A673 (cell line): ENCODE results near the gene ARHGAP6. TPM values are rescaled to one million over a fixed set of nuclear protein-coding genes. Genes with fewer than 3 reads are reported as not detected.

ENCODE experiments used
- BruUV-seq: library from RNA; stranded (reverse); fragments of 400-500 nt; replicated peaks from 2 replicates; lab custom pipeline; 2021; lab: Mats Ljungman, UMichigan
- CTCF ChIA-PET: fragments of 300-600 bp; sonication (Branson Sonifier 250); formaldehyde crosslinking; loops from one replicate; lab custom pipeline; 2022; ENCODE audit warnings: antibody characterized with exemption; lab: Charles Lee
- POLR2A ChIA-PET: fragments of 300-600 bp; sonication (Branson Sonifier 250); formaldehyde crosslinking; loops from one replicate; lab custom pipeline; 2022; ENCODE audit warnings: antibody characterized with exemption; ENCODE audit not compliant: low non-redundant PET; lab: Charles Lee
- DNase-seq: peaks from one replicate; pipeline ENCODE4 v3.0.0-alpha.2; 2015; ENCODE audit warnings: low spot score
- H3K27ac ChIP-seq: fragments of 200-600 bp; sonication (generic); 2 replicates; pipeline ENCODE4 v1.5.1; 2016; ENCODE audit warnings: mixed run types, low read depth, mild to moderate bottlenecking, mixed read lengths, antibody characterized with exemption, low read length; ENCODE audit not compliant: poor library complexity, severe bottlenecking
- H3K27me3 ChIP-seq: fragments of 200-600 bp; sonication (generic); replicated peaks from 2 replicates; pipeline ENCODE4 v1.6.1; 2017; ENCODE audit warnings: mixed run types, low read depth, mild to moderate bottlenecking, mixed read lengths, antibody characterized with exemption, low read length; ENCODE audit not compliant: insufficient read depth, poor library complexity
- H3K36me3 ChIP-seq: fragments of 200-600 bp; sonication (generic); 2 replicates; pipeline ENCODE4 v1.6.1; 2016; ENCODE audit warnings: mixed run types, mild to moderate bottlenecking, mixed read lengths, antibody characterized with exemption, low read length; ENCODE audit not compliant: insufficient read depth, poor library complexity, severe bottlenecking
- H3K4me1 ChIP-seq: fragments of 200-600 bp; sonication (generic); 2 replicates; pipeline ENCODE4 v1.6.1; 2017; ENCODE audit warnings: mixed run types, mild to moderate bottlenecking, mixed read lengths, antibody characterized with exemption, low read length; ENCODE audit not compliant: insufficient read depth, poor library complexity, severe bottlenecking
- H3K4me3 ChIP-seq: fragments of 200-600 bp; sonication (generic); 2 replicates; pipeline ENCODE4 v1.5.1; 2016; ENCODE audit warnings: low read depth, mixed run types, mild to moderate bottlenecking, mixed read lengths, low read length; ENCODE audit not compliant: poor library complexity, severe bottlenecking
- H3K9me3 ChIP-seq: fragments of 200-600 bp; sonication (generic); 2 replicates; pipeline ENCODE4 v1.6.1; 2016; ENCODE audit warnings: mixed run types, low read depth, mild to moderate bottlenecking, mixed read lengths, antibody characterized with exemption, low read length; ENCODE audit not compliant: poor library complexity, severe bottlenecking
- CTCF ChIP-seq: fragments of 300-800, 200-600 bp; sonication (generic); conservative IDR thresholded peaks from 2 replicates; pipeline ENCODE4 v1.5.1; 2017; ENCODE audit warnings: low read depth, mild to moderate bottlenecking, antibody characterized with exemption, low read length, moderate library complexity, mixed read lengths
- EZH2 ChIP-seq: fragments of 200-600 bp; sonication (generic); IDR thresholded peaks from 2 replicates; pipeline ENCODE4 v1.6.1; 2017; ENCODE audit warnings: borderline replicate concordance, low read depth, mild to moderate bottlenecking, mixed read lengths, antibody characterized with exemption, low read length; ENCODE audit not compliant: poor library complexity, severe bottlenecking
- intact Hi-C: fragments of 100-400 bp; cut with micrococcal nuclease; formaldehyde crosslinking; loops from one replicate; pipeline ENCODE4 v1.10.0; 2022; ENCODE audit not compliant: unreplicated experiment
- total RNA-seq: library from RNA; stranded (reverse); gene quantifications from 2 replicates; pipeline ENCODE4 v1.2.3, GENCODE V29; 2021

The ARHGAP6 gene
- total RNA-seq, 1 experiment from 2014 or later = not detected

- CTCF ChIA-PET = no interaction called here
- DNase-seq = no peak
- TF ChIP-seq EZH2 = no peak
- Histone ChIP-seq H3K4me1 (no peaks in the 10 kb centered on the region), H3K4me3 (no peak overlapping the region), H3K9me3 (no peaks in the 10 kb centered on the region), H3K27ac (no peak overlapping the region), H3K27me3 (peaks cover 3% of the 10 kb centered on the region), H3K36me3 (no peaks in the 10 kb centered on the region)
- BruUV-seq = no TSS peak
- intact Hi-C loops = no loop called here
- POLR2A ChIA-PET = no interaction called here
Measured at GRCh38 chrX:11282043-11282442, 383.7 kb downstream of the ARHGAP6 start.

- Histone ChIP-seq H3K36me3 (no peaks in the 10 kb centered on the region), H3K4me3 (no peak overlapping the region), H3K27ac (no peak overlapping the region), H3K4me1 (no peaks in the 10 kb centered on the region), H3K27me3 (peaks cover 15% of the 10 kb centered on the region), H3K9me3 (no peaks in the 10 kb centered on the region)
- intact Hi-C loops = no loop called here
- no TSS peak for BruUV-seq
- DNase-seq = no peak
- ChIA-PET POLR2A (no interaction called here), CTCF (no interaction called here)
- TF ChIP-seq CTCF (no peak), EZH2 (no peak)
Measured at GRCh38 chrX:11273544-11273943, 392.2 kb downstream of the ARHGAP6 start.

DNA sequence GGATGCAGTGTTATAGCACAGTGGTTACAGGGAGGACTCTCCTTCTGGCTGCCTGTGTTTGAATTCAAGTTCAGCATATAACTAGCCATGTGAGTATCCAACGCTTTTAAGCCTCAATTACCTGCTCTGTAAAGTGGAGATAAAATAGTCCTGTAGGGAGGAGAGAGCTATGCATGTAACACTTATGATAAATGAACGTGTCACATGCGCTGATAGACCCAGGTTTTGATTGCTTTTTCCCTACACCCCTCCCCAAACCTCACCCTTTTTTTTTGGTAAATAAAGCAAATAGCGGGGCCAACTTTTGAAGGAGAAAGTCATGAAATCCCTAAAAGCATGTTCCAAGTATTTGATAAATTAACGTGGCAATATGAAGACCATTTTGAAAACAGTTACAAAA is 392.9 kb downstream of the ARHGAP6 start:
- ChIA-PET POLR2A (no interaction called here), CTCF (no interaction called here)
- BruUV-seq = no TSS peak
- H3K27ac ChIP-seq = no peak overlapping the region
- no peaks in the 10 kb centered on the region for H3K36me3 ChIP-seq
- H3K9me3 ChIP-seq = no peaks in the 10 kb centered on the region
- H3K27me3 ChIP-seq = peaks cover 15% of the 10 kb centered on the region
- no peak overlapping the region for H3K4me3 ChIP-seq
- DNase-seq = no peak
- TF ChIP-seq CTCF (no peak), EZH2 (no peak)
- intact Hi-C loops = no loop called here
- H3K4me1 ChIP-seq = no peaks in the 10 kb centered on the region

GRCh38 chrX:11272290-11272689 is 393.4 kb downstream of the ARHGAP6 start:
- Histone ChIP-seq H3K27ac (no peak overlapping the region), H3K4me3 (no peak overlapping the region), H3K4me1 (no peaks in the 10 kb centered on the region), H3K36me3 (no peaks in the 10 kb centered on the region), H3K9me3 (no peaks in the 10 kb centered on the region), H3K27me3 (peaks cover 19% of the 10 kb centered on the region)
- no TSS peak for BruUV-seq
- no peak for DNase-seq
- intact Hi-C loops = no loop called here
- CTCF ChIA-PET = no interaction called here
- POLR2A ChIA-PET = no interaction called here
- TF ChIP-seq EZH2 (no peak), CTCF (no peak)
